Forelimb muscle (tissue), 1 donor: ENCODE data around the gene C17orf78. TPM values are rescaled to one million over a fixed set of nuclear protein-coding genes. Genes with fewer than 3 reads are reported as not detected.
"Not testable (repeated sequence)": the region's sequence is repeated elsewhere in the genome, so short reads cannot be mapped to it uniquely, and the experiment has no call there.

Experiments
- DNase-seq: peaks from one replicate; pipeline ENCODE4 v3.0.0-alpha.2; 2013; ENCODE audit warnings: low read depth
- polyA plus RNA-seq: library from polyadenylated mRNA; unstranded; fragments of 120-200 nt; gene quantifications from one replicate; pipeline ENCODE4 v1.2.1, GENCODE V29; 2013; ENCODE audit not compliant: insufficient read length

C17orf78 gene
- polyA plus RNA-seq, 1 donor: not detected

- DNase-seq: no peak
Measured at GRCh38 chr17:37386462-37386861, 10.7 kb downstream of the C17orf78 start.

DNA sequence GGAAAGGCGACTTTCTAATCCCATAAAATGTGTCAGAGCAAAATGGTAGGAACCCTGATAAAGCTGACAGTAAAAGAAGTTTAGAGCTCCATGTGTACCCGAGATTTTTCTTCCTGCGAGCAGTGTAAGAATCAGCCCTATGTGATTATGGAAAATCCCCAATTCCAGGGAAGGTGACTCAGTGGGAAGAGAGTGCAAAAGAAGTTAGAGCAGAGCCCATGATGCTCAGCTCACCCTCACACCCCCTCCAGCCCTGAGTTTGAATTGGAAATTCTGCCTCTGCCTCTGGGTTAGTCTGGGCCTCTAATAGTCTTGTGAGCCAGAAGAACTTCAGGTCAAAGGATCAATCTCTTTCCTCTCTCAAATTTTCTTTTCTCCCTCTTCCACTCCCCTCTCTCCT lies 12.5 kb downstream of the C17orf78 start:
- no peak for DNase-seq

DNA sequence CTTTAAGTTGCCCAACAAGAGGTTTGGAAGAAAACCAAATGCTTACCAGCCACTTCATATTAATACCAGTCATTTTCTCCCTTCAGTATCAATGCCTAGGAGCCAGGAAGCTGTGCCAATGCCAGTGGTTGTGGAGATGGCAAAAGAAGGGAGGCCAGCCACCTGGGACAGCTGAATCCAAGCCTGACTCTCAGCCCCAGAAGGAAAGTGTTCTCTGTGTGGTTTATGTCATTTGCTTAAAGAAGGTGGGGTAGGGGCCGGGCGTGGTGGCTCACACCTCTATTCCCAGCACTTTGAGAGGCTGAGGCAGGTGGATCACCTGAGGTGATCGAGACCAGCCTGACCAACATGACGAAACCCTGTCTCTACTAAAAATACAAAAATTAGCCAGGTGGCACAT lies 13.4 kb downstream of the C17orf78 start:
- no peak for DNase-seq

DNA sequence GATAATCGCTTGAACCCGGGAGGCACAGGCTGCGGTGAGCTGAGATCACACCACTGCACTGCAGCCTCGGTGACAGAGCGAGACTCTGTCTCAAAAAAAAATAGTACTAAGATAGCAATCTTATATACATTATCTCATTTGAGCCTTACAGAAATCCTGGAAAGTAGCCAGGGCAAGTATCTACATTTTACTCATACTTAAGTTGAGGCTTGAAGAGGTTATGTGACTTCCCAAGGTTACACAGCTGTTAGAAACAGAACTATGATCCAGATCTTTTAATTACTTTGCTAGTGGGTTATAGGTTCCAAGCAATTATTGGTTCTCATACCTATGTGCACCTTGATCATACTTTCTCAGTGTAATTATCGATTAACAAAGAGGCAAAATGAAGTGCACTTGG lies 15.4 kb downstream of the C17orf78 start:
- DNase-seq: no peak

DNA sequence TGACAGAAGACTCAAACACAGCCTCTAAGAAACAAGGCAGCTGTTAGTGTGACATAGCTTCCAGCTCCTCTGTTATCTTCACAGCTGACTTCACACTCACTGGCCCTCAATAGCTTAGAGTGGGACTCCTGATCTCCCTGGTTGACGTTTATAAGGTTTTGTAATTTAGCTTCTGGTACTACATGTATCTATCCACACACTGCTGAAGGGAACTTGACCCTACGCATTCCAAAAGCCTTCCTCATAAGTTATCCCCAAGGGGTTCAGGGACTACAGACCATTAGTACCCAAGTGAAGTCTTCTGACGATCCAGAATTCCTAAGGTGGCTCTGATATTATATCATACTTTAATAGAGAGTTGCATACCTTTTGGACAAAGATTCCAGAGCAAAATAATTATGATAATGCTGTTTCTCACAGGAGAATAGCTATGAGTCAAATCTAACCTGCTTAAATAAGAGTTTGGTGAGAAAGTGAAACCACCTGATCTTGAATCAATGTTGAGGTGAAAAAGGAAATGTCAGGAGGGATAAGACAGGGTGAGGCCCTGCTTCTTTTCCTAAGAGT lies 16.3 kb downstream of the C17orf78 start:
- no peak for DNase-seq

DNA sequence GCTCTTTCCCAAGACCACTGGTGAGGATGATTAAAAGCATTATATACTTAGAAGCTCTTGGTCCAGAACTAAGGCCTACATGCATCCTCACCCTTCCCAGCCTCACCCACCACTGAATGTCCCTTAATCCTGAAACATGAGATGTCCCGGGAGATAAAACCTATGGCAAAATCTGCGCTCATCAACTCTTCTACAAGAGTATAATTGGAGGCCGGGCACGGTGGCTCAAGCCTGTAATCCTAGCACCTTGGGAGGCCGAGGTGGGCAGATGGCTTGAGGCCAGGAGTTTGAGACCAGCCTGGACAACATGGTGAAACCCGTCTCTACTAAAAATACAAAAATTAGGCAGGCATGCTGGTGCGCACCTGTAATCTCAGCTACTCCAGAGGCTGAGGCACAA lies 17.6 kb downstream of the C17orf78 start:
- no peak for DNase-seq

DNA sequence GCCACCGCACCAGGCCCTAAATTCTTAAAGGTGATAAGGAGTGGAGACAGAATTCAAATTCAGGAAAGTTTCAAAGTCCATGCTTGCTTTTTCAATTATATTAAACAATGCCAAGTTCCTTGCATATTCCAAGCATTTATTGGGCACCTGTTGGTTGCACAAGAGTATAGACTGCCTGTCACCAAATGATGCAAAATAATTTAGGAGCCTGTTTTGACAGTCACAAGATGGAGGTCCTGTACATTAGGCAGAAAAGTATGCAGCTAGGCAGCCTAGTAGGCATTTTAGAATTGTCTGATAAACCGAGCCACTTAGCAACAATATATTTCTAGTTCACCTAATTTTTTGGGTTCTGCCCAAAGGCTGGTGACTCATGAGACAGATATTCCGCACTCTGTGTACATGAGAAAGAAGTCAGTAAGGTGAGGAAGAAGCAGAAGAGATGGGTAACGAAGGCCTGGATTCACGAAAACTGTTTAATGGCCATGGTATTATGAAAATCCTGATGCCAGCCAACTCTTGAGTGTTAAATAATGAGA lies 23.5 kb downstream of the C17orf78 start:
- DNase-seq: no peak

- DNase-seq: no peak
Measured at GRCh38 chr17:37400505-37400904, 24.7 kb downstream of the C17orf78 start.

DNA sequence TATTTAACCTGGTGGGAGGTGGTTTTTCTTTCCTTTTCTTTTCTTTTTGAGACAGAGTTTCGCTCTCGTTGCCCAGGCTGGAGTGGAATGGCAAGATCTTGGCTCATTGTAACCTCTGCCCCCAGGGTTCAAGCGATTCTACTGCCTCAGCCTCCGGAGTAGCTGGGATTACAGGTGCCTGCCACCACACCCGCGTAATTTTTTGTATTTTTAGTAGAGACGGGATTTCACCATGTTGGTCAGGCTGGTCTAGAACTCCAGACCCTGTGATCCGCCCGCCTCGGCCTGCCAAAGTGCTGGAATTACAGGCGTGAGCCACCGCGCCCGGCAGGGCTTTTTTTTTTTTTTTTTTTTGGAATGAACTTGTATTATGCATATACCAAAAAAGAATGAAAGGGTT lies 29.7 kb downstream of the C17orf78 start:
- not testable (repeated sequence) for DNase-seq

DNA sequence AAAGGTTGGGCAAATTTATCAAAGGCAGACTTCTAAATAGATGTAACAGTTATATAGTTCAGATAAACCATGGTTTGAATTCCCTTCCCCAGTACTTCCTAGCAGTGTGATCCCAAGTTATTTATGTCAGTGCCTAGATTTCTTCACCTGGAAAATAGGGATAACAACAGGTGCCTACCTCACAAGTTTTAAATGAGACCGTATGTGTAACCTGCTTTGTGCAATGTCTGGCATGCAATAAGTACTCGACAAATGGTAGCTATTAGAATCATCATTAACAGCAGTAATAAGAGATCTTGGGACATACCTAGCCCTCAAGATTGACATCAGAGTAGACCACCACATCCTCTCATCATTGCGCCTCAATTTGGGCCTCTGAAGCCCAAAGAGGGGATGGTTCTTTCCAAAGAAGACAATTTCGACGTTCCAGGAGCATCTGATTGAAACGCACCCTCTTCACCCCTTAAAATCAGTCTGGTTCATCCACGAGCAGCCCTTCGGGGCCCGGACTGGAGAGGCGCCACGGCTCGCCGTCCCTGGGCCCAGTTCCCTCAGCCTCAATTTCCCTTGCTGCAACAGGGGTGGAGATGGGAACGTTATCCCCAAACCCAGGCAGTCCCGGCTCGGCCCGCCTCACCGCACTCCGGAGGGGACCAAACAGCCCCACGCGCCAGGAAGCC lies 30.3 kb downstream of the C17orf78 start:
- no peak for DNase-seq

DNA sequence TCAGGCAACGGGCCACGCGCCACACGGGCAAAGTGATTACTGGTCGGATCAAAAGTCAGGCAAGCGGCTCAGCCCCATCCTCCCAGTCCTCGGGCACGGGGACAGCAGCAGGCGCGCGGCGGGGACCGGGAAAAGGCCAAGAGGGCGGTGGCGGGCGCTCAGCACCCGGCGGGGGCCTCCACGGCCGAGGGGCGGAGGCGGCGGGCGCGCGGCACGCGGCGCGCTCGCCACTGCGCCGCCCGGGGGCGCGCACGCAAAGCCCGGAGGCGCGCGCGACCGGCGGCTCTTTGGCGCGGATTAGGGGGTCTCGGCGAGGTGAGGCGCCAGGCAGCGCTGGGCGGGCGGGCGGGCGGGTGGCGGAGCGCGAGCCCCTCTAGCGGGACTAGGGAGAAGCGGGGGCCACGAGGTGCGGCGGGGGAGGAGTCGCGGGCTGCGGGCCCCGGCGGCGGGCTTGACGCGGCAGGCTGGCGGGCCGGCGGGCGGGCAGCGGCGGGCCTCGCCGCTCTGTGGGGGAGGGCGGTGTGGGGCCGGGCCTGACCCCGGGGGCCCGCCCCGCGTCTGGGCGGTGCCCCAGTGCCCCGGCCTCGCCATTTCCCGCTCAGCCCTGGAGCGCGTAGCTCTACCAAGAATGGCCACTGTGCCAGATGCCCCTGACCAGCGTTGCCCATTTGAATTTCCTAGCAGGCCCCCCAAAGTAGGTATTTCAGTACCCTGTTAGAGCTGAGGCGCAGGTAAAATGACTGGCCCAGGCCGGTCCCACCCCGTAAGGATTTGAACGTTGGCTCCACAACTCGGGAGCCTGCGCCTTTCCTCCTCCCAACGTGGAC lies 31.1 kb downstream of the C17orf78 start, which contains the start of the genes ACACA and TADA2A:
TSS of gene ACACA (minus strand) at position 202 of the 827 bp plus-strand sequence. CDS start 537 bp downstream, outside the sequence.
TSS of gene TADA2A (plus strand) at position 252 of the 827 bp plus-strand sequence. CDS start 4,480 bp downstream, outside the sequence.
- peak; percentile 41 for DNase-seq

- not testable (repeated sequence) for DNase-seq
Measured at GRCh38 chr17:37408145-37408479, 32.3 kb downstream of the C17orf78 start.

- DNase-seq: no peak
Measured at GRCh38 chr17:37410357-37410756, 34.6 kb downstream of the C17orf78 start.

DNA sequence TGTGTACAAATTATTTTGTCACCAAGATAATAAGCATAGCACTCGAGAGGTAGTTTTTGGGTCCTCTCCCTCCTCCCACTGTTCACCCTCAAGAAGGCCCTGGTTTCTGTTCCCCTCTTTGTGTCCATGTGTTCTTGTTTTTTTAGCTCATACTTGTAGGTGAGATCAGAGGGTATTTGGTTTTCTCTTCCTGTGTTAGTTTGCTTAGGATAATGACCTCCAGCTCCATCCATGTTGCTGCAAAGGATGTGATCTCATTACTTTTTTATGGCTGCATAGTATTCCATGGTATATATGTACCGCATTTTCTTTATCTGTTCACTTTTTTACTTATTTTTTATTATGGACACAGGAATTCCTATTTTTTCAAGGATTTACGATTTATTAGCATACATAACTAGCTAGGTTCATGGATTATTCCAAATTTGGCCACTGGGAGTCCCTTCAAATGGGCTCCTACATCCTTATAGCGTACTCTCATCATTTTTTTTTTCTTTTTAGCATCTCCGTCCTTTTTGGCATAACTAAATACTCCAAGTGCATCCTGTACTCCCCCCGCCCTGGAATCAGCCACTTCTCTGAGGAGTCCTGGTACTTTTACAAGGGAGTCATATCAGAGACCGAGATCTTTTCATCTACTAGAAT lies 38.2 kb downstream of the C17orf78 start:
- DNase-seq: no peak

GRCh38 chr17:37417852-37418251 lies 42.1 kb downstream of the C17orf78 start:
- no peak for DNase-seq

- DNase-seq: no peak
Measured at GRCh38 chr17:37422971-37423625, 47.3 kb downstream of the C17orf78 start.

GRCh38 chr17:37425268-37425667 lies 49.5 kb downstream of the C17orf78 start:
- DNase-seq: no peak

DNA sequence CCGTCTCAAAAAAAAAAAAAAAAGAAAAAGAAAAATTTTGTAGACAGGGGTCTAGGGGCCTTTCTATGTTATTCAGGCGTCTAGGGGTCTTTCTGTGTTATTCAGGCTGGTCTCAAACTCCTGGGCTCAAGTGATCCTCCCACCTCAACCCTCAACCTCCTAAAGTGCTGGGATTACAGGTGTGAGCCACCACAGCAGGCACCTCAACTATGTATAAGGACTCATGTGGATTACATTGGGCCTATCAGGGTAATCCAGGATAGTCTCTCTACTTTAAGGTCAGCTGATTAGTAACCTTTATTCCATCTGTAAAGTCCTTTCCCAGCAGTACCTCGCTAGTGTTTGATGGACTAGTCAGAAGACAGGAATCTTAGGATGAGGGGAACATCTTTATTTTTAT lies 53.3 kb downstream of the C17orf78 start:
- DNase-seq: no peak

- no peak for DNase-seq
Measured at GRCh38 chr17:37429453-37429852, 53.7 kb downstream of the C17orf78 start.

DNA sequence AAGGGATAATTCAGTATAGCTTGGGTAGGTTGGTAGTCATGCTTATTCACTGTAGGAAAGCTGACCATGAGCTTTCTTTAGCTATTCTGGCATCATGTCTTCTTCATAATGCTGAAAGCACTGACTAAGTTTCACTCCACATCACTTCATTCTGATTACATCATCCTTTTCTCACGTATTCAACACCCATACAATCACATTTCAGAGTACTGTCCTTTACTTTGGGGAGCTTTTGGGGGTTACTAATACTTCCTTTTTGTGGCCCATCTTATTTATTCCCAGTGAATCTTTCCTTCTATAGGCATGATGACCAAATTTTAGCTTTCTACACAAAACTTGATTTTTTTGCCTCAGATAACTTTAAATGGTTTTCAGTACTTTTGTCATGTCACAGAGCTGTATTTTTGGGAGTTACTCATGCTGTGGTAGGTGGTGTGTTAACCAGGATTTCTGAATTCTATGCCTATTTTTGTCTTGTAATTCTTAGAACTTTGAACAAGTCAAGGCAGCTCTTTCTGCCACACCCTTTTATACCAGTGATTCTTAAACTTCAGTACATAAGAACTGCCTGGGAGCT lies 54.4 kb downstream of the C17orf78 start:
- DNase-seq: no peak

- no peak for DNase-seq
Measured at GRCh38 chr17:37432671-37433070, 56.9 kb downstream of the C17orf78 start.
